Stimulated activated CD4-positive, alpha-beta T cell treated with anti-CD3 and anti-CD28 coated beads, TNF-alpha, amount 100 ng/mL, for 4 hours (primary cell): ENCODE data around the gene ADD3.
A peak's percentile ranks its signal among the peaks of the same experiment; 100 is the strongest.
"Not testable (repeated sequence)": the region's sequence is repeated elsewhere in the genome, so short reads cannot be mapped to it uniquely, and the experiment has no call there.

ENCODE experiments used
- DNase-seq, 3 experiments: peaks; one replicate each; pipeline ENCODE4 v3.0.0-alpha.2; 2020; ENCODE audit warnings: low read depth in 3 of 3

Gene ADD3

GRCh38 chr10:109975244-109976190 lies 32.3 kb upstream of the ADD3 start:
- no peak for DNase-seq

- no peak for DNase-seq
Observed at GRCh38 chr10:109976681-109977080, 31.1 kb upstream of the ADD3 start.

DNA sequence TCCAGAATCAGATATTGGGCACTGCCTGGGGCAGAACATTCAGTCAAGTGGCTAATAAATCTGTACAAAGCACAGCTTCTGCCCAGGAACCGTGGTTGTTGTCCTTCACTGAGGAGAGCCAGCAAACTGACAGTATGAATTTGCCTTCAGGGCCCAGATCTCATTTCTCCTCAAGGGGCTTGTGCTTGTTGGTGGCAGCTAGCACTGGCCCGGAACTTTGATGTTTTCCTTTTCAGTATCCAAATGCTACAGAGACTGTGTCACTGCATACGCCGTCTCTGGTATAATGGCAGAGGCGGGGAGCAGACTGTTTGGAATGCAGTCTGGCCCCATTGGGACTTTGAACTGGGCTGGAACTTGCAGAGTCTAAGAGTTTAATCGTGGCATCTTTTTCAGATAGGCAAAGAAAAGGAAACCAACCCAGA lies 30.4 kb upstream of the ADD3 start:
- DNase-seq = no peak

GRCh38 chr10:109978481-109978880 lies 29.3 kb upstream of the ADD3 start:
- DNase-seq = peak; percentile 23 to 34 (median 26)

DNA sequence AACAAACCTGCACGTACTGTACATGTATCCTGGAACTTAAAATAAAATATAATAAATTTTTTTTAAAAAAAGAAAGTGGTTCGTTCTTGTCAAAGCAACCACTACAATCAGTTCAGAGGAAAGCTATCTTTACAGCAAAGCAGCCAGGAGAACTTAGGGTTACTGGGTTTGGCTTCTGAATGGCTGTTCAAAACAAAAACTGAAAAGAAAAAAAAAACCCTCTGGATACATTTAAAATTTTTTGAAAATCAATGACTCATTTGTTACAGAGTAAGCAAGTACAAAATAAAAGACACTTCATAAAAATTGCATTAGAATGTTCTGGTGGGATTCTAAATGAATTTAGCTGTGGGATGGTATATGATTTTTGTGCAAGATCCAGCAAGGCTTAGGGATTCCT lies 28.6 kb upstream of the ADD3 start:
- DNase-seq = no peak

DNA sequence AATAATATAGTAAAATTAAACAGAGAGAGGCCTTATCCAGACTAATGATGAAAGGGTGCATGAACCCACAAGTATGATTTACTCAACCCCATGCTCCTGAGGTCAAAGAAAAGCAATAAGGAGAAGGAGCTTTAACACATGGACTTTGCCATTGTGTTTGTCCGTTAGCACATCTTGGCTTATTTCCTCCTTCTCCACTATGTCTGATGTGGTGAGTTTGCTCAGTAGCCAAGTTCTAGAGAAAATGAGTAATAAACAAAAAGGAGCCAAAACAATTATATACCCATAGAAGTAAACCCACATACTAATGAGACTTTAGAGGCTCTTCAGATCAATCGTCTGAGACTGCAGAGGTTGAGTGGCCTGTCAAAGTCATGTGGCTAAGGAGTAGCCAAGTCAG lies 26.1 kb upstream of the ADD3 start:
- no peak for DNase-seq

DNA sequence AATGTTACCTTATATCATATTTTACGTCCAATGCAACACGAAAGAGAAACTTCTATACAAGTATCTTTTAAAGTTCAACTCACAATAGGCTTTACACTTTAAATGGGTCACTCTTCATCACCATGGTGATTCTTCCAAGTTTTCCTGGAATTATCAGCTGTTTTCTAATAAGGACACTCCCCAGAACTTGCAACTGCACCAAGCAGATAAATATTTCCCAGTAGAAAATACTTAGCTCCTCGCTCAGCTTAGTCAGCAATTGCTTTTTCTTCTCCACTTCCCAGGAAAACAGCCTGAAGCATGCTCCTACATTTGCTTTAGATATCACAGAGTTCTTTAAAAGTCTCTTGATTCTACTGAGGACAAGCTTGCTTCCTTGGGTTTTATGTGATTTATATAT lies 25.7 kb upstream of the ADD3 start:
- DNase-seq = no peak

GRCh38 chr10:109982812-109983211 lies 25.0 kb upstream of the ADD3 start:
- no peak for DNase-seq

DNA sequence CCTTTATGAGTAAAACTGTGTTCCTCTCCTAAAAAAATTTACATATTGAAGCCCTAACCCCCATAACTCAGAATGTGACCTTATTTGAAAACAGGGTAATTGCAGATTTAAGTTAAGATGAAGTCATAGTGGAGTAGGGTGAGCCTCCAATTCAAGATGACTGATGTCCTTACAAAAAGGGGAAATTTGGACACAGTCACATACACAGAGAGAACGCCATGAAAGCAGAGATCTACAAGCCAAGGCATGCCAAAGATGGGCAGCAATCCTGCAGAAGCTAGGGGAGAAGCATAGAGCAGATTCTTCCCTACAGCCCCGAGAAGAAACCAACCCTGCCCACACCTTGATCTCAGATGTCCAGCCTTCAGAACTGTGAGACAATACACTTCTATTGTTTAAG lies 23.8 kb upstream of the ADD3 start:
- no peak for DNase-seq

GRCh38 chr10:109985768-109986167 lies 22.0 kb upstream of the ADD3 start:
- not testable (repeated sequence) for DNase-seq

- no peak for DNase-seq
Observed at GRCh38 chr10:109987452-109988211, 20.2 kb upstream of the ADD3 start.

DNA sequence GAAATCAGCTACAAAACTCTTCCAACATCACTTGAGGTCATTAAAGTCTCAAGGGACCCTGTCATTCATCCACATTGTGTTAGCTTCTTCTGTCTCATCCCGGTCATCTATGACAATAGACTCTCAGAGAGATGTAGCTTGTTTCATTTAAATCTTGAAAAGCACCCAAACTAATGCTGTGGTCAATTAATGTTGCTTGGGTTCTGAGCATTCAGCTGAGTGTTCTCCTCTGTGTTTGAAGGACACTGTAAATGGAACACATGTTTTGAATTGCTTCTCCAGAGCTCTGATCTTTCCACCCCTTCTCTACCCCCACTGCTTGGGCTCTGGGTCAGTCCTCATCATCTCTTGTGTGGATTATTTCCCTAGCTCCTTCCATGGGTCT lies 19.6 kb upstream of the ADD3 start:
- DNase-seq = no peak

- no peak for DNase-seq
Observed at GRCh38 chr10:109991266-109991855, 16.4 kb upstream of the ADD3 start.

DNA sequence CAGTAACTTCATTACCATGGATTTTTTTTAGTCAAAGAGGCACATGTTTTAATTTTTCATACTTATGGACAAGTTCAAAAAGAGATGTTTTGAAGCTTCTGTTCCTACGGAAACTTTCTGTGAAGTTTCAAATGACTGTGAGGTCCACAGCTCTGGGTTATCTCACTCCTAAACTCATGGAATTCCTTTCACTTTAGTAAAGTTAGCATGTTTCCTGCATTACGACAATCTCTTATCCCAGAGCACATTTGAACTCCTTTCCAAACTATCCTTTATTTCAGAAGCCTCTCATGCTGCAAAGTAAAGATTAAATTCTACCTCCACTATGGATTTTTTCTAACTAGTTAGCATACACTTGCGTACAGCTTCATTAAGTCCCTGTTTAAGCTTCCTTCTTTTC lies 15.3 kb upstream of the ADD3 start:
- no peak for DNase-seq

GRCh38 chr10:109993551-109994330 lies 14.0 kb upstream of the ADD3 start:
- DNase-seq = no peak

GRCh38 chr10:109994711-109995577 lies 12.8 kb upstream of the ADD3 start:
- no peak for DNase-seq

DNA sequence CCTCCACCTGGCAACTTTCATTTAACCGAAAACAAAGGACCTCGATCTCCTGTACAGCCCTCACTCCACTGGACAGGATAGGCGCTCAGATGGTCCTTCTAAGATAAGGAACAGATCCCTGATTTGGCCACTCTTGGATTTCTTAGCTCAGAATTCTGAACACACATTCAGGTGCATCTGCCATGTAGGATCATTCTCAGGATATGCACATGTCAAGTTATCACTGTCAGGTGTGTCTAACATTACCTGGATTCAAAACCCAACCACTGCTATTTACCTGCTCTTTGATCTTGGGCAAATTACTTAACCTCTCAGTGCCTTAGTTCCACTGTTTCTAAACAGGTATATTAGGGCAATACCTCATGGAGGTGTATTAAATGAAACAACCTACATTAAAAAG lies 12.2 kb upstream of the ADD3 start:
- no peak for DNase-seq

- no peak for DNase-seq
Observed at GRCh38 chr10:109996225-109996624, 11.6 kb upstream of the ADD3 start.

DNA sequence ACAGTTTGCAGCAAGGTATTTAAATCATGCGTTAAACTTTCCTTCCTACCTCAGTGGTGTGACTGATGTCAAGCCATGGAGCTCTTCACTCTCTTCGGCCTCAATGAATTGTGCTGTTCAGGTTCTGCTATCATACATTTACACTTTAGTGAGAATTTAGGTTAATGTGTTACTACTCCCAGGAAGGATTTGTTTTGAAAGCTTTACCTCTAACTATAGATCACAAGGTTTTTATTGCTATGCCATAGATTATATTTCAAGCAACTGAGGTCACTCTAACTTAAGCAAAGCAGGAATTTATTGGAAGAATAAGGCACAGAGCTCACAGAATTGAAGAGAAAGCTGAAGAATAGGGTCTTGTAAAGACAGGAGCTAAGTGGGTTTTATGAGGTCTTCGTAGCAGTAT lies 11.0 kb upstream of the ADD3 start:
- no peak for DNase-seq

GRCh38 chr10:109997233-109997632 lies 10.6 kb upstream of the ADD3 start:
- DNase-seq = no peak

DNA sequence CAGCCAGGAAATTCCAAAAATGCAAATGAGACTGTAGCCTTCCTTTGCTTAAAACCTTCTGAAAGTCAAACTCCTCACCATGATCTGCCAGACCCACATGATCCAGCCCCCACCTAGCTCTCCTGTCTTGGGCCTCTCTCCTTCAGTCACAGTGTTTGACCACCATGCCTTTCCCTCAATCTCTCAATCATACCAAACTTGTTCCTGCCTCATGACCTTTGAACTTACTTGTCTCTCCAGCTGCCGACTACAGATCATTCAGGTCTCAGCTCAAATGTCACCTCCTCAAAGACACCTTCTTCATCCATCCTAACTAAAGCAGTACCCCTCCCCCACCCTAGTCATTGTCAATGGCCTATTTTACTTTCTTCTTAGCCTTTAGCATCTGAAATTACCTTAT lies 9.3 kb upstream of the ADD3 start:
- no peak for DNase-seq
